Glutamatergic neuron (in vitro differentiated cells): ENCODE measurements around the gene TAF5. TPM values are rescaled to one million over a fixed set of nuclear protein-coding genes. Genes with fewer than 3 reads are reported as not detected.
A peak's percentile ranks its signal among the peaks of the same experiment; 100 is the strongest.
"Not testable (repeated sequence)": the region's sequence is repeated elsewhere in the genome, so short reads cannot be mapped to it uniquely, and the experiment has no call there.

Source experiments
- DNase-seq: peaks from one replicate; pipeline ENCODE4 v3.0.0; 2022
- H3K27ac Mint-ChIP-seq: one replicate; pipeline ENCODE4 v1.8.0; 2020; ENCODE audit warnings: mild to moderate bottlenecking, mixed read lengths, inconsistent platforms; ENCODE audit not compliant: unreplicated experiment
- H3K27me3 Mint-ChIP-seq: one replicate; pipeline ENCODE4 v1.8.0; 2020; ENCODE audit warnings: mild to moderate bottlenecking, moderate library complexity, mixed read lengths, inconsistent platforms; ENCODE audit not compliant: unreplicated experiment
- H3K36me3 Mint-ChIP-seq: one replicate; pipeline ENCODE4 v1.8.0; 2020; ENCODE audit warnings: mild to moderate bottlenecking, mixed read lengths, inconsistent platforms; ENCODE audit not compliant: unreplicated experiment
- H3K4me1 Mint-ChIP-seq: one replicate; pipeline ENCODE4 v1.8.0; 2020; ENCODE audit warnings: mild to moderate bottlenecking, low read depth, mixed read lengths, inconsistent platforms; ENCODE audit not compliant: unreplicated experiment
- H3K4me3 Mint-ChIP-seq: one replicate; pipeline ENCODE4 v1.8.0; 2020; ENCODE audit warnings: mild to moderate bottlenecking, mixed read lengths, inconsistent platforms; ENCODE audit not compliant: unreplicated experiment
- H3K9me3 Mint-ChIP-seq: one replicate; pipeline ENCODE4 v1.8.0; 2020; ENCODE audit warnings: mild to moderate bottlenecking, moderate library complexity, mixed read lengths, inconsistent platforms; ENCODE audit not compliant: unreplicated experiment
- total RNA-seq: library from RNA; stranded (reverse); fragmentation: NEBNext Ultra II Directional; extraction: Animal tissue kit (Norgen Biotek cat#: 25700); gene quantifications from one replicate; pipeline ENCODE4 v1.2.1, GENCODE V29; 2021; ENCODE audit not compliant: unreplicated experiment
- TF ChIP-seq, protein P1 (sequence below): fragments of 200-600 bp; sonication (generic); IDR thresholded peaks from one replicate; pipeline ENCODE4 v1.5.0; 2021; ENCODE audit not compliant: partially characterized antibody, unreplicated experiment

Gene TAF5
- total RNA-seq, 1 donor from 2014 or later = 6.9 TPM

DNA sequence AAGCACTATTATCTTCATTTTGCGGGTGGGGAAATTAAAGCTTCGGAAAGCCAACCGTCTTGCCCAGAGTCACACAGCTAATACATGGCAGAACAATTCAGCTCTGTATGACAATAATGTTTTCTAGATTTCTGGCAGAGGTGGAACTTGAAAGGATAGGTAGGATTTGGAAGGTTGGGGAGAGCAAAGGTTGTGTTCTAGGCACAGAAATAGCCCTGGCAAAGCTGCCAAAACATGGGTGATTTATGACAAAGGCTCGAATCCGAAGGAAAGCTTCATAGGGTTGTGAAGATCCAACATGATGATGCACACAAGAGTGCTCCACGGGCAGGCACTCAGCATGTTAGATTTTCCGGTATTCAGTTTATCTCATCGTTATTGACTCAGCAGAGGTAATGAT, 47.8 kb downstream of the TAF5 start:
- Mint-ChIP-seq H3K4me3 (no peak overlapping the region), H3K36me3 (peaks cover 5% of the 10 kb centered on the region), H3K27ac (no peak overlapping the region), H3K4me1 (no peaks in the 10 kb centered on the region), H3K9me3 (peaks cover 2% of the 10 kb centered on the region), H3K27me3 (peaks cover 2% of the 10 kb centered on the region)
- TF ChIP-seq, protein P1, sequence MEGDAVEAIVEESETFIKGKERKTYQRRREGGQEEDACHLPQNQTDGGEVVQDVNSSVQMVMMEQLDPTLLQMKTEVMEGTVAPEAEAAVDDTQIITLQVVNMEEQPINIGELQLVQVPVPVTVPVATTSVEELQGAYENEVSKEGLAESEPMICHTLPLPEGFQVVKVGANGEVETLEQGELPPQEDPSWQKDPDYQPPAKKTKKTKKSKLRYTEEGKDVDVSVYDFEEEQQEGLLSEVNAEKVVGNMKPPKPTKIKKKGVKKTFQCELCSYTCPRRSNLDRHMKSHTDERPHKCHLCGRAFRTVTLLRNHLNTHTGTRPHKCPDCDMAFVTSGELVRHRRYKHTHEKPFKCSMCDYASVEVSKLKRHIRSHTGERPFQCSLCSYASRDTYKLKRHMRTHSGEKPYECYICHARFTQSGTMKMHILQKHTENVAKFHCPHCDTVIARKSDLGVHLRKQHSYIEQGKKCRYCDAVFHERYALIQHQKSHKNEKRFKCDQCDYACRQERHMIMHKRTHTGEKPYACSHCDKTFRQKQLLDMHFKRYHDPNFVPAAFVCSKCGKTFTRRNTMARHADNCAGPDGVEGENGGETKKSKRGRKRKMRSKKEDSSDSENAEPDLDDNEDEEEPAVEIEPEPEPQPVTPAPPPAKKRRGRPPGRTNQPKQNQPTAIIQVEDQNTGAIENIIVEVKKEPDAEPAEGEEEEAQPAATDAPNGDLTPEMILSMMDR = no peak
- DNase-seq = no peak

DNA sequence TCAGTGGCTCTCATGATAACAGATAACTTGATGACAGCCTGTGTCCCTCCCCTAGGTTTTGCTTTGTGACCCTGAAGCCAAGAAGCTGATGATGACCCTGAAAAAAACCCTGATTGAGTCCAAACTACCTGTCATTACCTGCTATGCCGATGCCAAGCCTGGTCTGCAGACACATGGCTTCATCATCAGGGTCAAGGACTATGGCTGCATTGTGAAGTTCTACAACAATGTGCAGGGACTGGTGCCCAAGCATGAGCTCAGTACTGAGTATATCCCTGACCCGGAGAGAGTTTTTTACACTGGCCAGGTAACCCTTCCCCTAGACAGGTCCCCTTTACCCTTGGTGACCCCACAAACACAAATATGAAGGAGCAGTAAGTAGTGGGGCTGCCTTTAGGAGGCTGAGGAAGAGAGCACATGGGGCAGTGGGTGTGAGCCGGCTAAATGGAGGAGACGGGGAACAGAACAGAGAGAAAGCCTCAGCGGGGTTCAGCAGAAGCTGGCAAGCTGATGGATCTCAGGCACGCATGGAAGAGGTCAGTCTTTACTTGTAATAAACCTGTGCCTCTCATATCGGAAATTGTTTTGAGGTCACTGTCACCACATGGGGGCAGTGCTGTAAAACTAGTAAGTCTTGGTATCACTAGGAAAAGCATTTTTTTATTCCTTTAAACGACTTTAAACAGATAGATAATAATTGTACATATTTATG, 48.8 kb downstream of the TAF5 start:
- no peak overlapping the region for H3K27ac Mint-ChIP-seq
- peaks cover 2% of the 10 kb centered on the region for H3K9me3 Mint-ChIP-seq
- H3K27me3 Mint-ChIP-seq = peaks cover 2% of the 10 kb centered on the region
- peaks cover 5% of the 10 kb centered on the region for H3K36me3 Mint-ChIP-seq
- TF ChIP-seq, protein P1 = peak; percentile 65
- no peak overlapping the region for H3K4me3 Mint-ChIP-seq
- no peaks in the 10 kb centered on the region for H3K4me1 Mint-ChIP-seq
- DNase-seq = peak; percentile 58

DNA sequence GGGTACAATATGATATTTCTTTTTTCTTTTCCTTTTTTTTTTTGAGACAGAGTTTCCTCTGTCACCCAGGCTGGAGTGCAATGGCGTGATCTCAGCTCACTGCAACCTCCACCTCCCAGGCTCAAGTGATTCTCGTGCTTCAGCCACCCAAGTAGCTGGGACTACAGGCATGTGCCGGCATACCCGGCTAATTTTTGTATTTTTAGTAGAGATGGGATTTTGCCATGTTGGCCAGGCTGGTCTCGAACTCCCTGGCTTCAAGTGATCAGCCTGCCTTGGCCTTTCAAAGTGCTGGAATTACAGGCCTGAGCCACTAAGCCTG, 49.3 kb downstream of the TAF5 start:
- H3K36me3 Mint-ChIP-seq, H3K9me3 Mint-ChIP-seq, H3K27me3 Mint-ChIP-seq: not testable (repeated sequence)

DNA sequence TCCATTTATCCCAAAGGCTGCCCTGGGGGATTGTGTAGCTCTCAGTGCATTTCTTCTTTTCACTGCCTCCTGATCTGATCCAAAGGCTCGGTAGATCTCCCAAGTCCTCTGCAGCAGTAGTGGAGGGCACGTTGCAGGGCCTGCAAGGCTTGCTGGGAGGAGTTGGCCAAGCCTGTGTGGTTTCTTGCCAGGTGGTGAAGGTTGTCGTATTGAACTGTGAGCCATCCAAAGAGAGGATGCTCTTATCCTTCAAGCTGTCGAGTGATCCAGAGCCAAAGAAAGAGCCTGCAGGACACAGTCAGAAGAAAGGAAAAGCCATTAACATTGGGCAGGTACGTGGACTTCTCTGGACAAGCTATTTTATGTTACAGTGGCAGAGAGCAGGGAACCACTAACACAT, 49.8 kb downstream of the TAF5 start:
- H3K27ac Mint-ChIP-seq = no peak overlapping the region
- TF ChIP-seq, protein P1 = no peak
- no peak overlapping the region for H3K4me3 Mint-ChIP-seq

More for the DNA sequence above, 49.3 kb downstream of the TAF5 start:
- TF ChIP-seq, protein P1 = peak; percentile 42
- not testable (repeated sequence) for H3K4me1 Mint-ChIP-seq, H3K27ac Mint-ChIP-seq, H3K4me3 Mint-ChIP-seq, DNase-seq

DNA sequence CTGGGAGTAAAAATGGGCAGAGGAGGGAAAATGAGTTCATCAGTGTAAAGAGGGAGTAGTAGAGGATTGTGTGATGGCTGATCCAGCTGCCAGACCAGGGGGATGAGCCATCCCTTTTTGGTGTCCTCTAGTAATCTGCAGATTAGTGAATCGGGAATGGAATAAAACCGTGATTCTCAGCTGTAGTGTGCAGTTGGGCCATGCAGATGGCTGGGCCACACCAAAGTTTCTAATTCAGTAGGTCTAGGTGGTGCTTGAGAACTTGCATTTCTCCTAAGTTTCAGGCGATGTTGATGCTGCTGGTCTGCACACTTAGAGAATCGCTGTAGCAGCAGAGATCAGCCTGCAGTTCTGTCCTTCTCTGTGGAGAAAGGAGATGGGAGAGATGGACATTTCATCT, 51.3 kb downstream of the TAF5 start:
- Mint-ChIP-seq H3K4me3 (no peak overlapping the region), H3K27ac (no peak overlapping the region), H3K27me3 (peaks cover 2% of the 10 kb centered on the region), H3K9me3 (peaks cover 2% of the 10 kb centered on the region), H3K4me1 (no peaks in the 10 kb centered on the region), H3K36me3 (peaks cover 9% of the 10 kb centered on the region)
- DNase-seq = no peak
- TF ChIP-seq, protein P1 = no peak

More for the DNA sequence above, 49.8 kb downstream of the TAF5 start:
- Mint-ChIP-seq H3K9me3 (peaks cover 2% of the 10 kb centered on the region), H3K4me1 (no peaks in the 10 kb centered on the region), H3K36me3 (peaks cover 5% of the 10 kb centered on the region), H3K27me3 (peaks cover 2% of the 10 kb centered on the region)
- DNase-seq = no peak
